DND-41 (cell line): ENCODE results near the gene ZBTB39.
"Not testable (repeated sequence)": the region's sequence is repeated elsewhere in the genome, so short reads cannot be mapped to it uniquely, and the experiment has no call there.

Experiments
- ATAC-seq: fragments of 200-7000 bp; cut with Tn5 transposase; 3 replicates; pipeline ENCODE4 v1.9.1; 2021; ENCODE audit warnings: low read depth; ENCODE audit not compliant: insufficient read depth
- DNase-seq: peaks from one replicate; pipeline ENCODE4 v3.0.0-alpha.2; 2020
- H2AFZ ChIP-seq: 2 replicates; pipeline ENCODE4 v1.6.0; 2012; ENCODE audit warnings: low read depth, low read length
- H3K27ac ChIP-seq: 2 replicates; pipeline ENCODE4 v1.5.1; 2012; ENCODE audit warnings: low read length, inconsistent platforms
- H3K27me3 ChIP-seq: fragments of 200-600 bp; sonication (generic); 2 replicates; pipeline ENCODE4 v1.6.0; 2012; ENCODE audit warnings: low read length, mild to moderate bottlenecking, inconsistent platforms; ENCODE audit not compliant: insufficient read depth, poor library complexity
- H3K36me3 ChIP-seq: 2 replicates; pipeline ENCODE4 v1.5.1; 2012; ENCODE audit warnings: low read length, inconsistent platforms; ENCODE audit not compliant: insufficient read depth
- H3K4me1 ChIP-seq: 2 replicates; pipeline ENCODE4 v1.5.1; 2012; ENCODE audit warnings: mild to moderate bottlenecking, low read length; ENCODE audit not compliant: insufficient read depth
- H3K4me2 ChIP-seq: 2 replicates; pipeline ENCODE4 v1.6.0; 2012; ENCODE audit warnings: mild to moderate bottlenecking, moderate library complexity, low read length, inconsistent platforms; ENCODE audit not compliant: insufficient read depth
- H3K4me3 ChIP-seq, 2 experiments: fragments of 200-600 bp in 1 of 2; shearing (Covaris generic) in 1 of 2; 2 replicates each; pipeline ENCODE4 v1.5.1; 2012 to 2016; ENCODE audit warnings: inconsistent platforms in 2 of 2, low read length in 2 of 2, mild to moderate bottlenecking in 2 of 2, low read depth in 1 of 2, moderate library complexity in 1 of 2
- H3K79me2 ChIP-seq: 2 replicates; pipeline ENCODE4 v1.6.0; 2012; ENCODE audit warnings: low read length, inconsistent platforms; ENCODE audit not compliant: insufficient read depth
- H3K9ac ChIP-seq: 2 replicates; pipeline ENCODE4 v1.6.0; 2012; ENCODE audit warnings: low read depth, mild to moderate bottlenecking, inconsistent platforms, low read length, moderate library complexity
- H3K9me3 ChIP-seq: 2 replicates; pipeline ENCODE4 v1.5.1; 2012; ENCODE audit warnings: low read length, moderate library complexity, mild to moderate bottlenecking, inconsistent platforms; ENCODE audit not compliant: insufficient read depth, severe bottlenecking
- H4K20me1 ChIP-seq: 2 replicates; pipeline ENCODE4 v1.6.0; 2012; ENCODE audit warnings: low read length; ENCODE audit not compliant: insufficient read depth
- EZH2 ChIP-seq: IDR thresholded peaks from 3 replicates; pipeline ENCODE4 v1.6.1; 2012; ENCODE audit warnings: borderline replicate concordance, low read depth, mild to moderate bottlenecking, moderate library complexity, low read length, inconsistent platforms; ENCODE audit not compliant: severe bottlenecking
- TF ChIP-seq, protein P1 (sequence below): IDR thresholded peaks from 2 replicates; pipeline ENCODE4 v1.5.1; 2012; ENCODE audit warnings: borderline replicate concordance, low read length, moderate library complexity, mild to moderate bottlenecking; ENCODE audit not compliant: poor library complexity, severe bottlenecking; ENCODE audit errors: extremely low read depth

ZBTB39 gene

GRCh38 chr12:56962247-56962646, 44.1 kb downstream of the ZBTB39 start:
- H3K27me3 ChIP-seq, DNase-seq, H3K4me1 ChIP-seq, H3K9ac ChIP-seq, H4K20me1 ChIP-seq, ATAC-seq, H2AFZ ChIP-seq, H3K27ac ChIP-seq, H3K36me3 ChIP-seq, H3K4me3 ChIP-seq, H3K9me3 ChIP-seq, H3K79me2 ChIP-seq, H3K4me2 ChIP-seq: not testable (repeated sequence)

DNA sequence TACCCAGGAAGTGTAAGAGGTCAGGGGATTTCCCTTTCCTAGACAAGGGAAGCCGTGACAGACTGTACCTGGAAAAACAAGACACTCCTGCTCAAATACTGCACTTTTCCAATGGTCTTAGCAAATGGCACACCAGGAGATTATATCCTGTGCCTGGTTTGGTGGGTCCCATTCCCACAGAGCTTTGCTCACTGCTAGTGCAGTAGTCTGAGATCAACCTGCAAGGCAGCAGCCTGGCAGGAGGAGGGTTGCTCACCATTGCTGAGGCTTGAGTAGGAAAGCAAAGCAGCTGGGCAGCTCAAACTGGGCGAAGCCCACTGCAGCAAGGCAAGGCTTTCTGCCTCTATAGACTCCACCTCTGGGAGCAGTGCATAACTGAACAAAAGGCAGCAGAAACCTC, 47.9 kb downstream of the ZBTB39 start:
- no peaks in the 10 kb centered on the region for H4K20me1 ChIP-seq

DNA sequence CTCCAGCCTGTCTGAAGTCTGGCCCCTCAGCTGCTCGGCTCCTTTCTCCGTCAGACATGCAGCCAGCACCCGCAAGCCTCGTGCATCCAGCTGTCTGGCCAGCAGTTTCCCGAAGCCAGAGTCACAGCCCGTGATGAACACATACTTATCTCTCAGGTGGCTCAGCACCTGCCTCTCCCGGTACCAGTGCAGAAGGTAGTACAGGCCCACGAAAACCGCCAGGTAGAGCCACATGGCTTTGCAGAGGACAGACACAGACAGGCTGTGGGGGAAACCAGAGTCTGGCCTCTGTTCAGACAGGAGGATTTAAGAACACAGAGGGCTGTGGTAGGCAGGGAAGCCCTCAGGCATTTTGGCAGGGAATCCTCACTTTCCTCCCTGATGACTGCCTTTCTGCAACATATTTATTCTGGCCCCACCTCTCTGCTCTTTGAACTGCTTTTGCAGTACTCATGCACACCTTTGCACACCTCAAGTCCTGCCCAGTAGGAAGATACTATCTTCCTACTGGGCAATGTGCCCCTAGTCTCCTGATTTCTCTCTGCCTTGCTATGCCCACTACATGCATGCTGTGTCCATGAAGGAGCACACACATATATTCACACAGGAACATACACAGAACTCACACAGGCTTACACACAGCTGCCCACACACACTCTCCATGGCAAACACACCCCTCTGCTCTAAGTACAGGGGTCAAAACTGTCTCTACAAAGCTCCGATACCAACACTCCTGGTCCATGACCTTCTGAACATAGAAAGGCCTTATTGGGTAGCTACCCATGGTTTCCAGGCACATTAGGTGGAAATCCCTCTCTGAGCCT, 48.9 kb downstream of the ZBTB39 start, which contains the start of gene RDH16:
Gene RDH16, minus strand, starts transcription at position 380 of the 824 bp plus-strand sequence. Its CDS starts 146 bp downstream, at position 234.
- no peak within 1 kb of the TSS for H3K27ac ChIP-seq
- no peak within 1 kb of the TSS for H3K4me3 ChIP-seq
- no peaks in the 10 kb centered on the region for H3K27me3 ChIP-seq
- DNase-seq: no peak
- no peak for ATAC-seq
- no peak within 1 kb of the TSS for H2AFZ ChIP-seq
- no peak within 1 kb of the TSS for H3K4me2 ChIP-seq
- H3K79me2 ChIP-seq: no peaks in the 10 kb centered on the region
- no peaks in the 10 kb centered on the region for H3K36me3 ChIP-seq
- TF ChIP-seq, protein P1, sequence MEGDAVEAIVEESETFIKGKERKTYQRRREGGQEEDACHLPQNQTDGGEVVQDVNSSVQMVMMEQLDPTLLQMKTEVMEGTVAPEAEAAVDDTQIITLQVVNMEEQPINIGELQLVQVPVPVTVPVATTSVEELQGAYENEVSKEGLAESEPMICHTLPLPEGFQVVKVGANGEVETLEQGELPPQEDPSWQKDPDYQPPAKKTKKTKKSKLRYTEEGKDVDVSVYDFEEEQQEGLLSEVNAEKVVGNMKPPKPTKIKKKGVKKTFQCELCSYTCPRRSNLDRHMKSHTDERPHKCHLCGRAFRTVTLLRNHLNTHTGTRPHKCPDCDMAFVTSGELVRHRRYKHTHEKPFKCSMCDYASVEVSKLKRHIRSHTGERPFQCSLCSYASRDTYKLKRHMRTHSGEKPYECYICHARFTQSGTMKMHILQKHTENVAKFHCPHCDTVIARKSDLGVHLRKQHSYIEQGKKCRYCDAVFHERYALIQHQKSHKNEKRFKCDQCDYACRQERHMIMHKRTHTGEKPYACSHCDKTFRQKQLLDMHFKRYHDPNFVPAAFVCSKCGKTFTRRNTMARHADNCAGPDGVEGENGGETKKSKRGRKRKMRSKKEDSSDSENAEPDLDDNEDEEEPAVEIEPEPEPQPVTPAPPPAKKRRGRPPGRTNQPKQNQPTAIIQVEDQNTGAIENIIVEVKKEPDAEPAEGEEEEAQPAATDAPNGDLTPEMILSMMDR: no peak
- TF ChIP-seq EZH2: no peak
- H3K9me3 ChIP-seq: peaks cover 6% of the 10 kb centered on the region
- no peaks in the 10 kb centered on the region for H3K4me1 ChIP-seq
- no peaks in the 10 kb centered on the region for H4K20me1 ChIP-seq
- H3K9ac ChIP-seq: no peak within 1 kb of the TSS

More for the DNA sequence above, 47.9 kb downstream of the ZBTB39 start:
- DNase-seq (no peak), ATAC-seq (no peak)
- TF ChIP-seq EZH2: no peak
- TF ChIP-seq, protein P1: no peak
- Histone ChIP-seq H2AFZ (no peak overlapping the region), H3K36me3 (no peaks in the 10 kb centered on the region), H3K4me1 (no peaks in the 10 kb centered on the region), H3K27me3 (no peaks in the 10 kb centered on the region), H3K27ac (no peak overlapping the region), H3K4me2 (no peak overlapping the region), H3K9me3 (peaks cover 6% of the 10 kb centered on the region), H3K9ac (no peak overlapping the region), H3K4me3 (no peak overlapping the region), H3K79me2 (no peaks in the 10 kb centered on the region)

DNA sequence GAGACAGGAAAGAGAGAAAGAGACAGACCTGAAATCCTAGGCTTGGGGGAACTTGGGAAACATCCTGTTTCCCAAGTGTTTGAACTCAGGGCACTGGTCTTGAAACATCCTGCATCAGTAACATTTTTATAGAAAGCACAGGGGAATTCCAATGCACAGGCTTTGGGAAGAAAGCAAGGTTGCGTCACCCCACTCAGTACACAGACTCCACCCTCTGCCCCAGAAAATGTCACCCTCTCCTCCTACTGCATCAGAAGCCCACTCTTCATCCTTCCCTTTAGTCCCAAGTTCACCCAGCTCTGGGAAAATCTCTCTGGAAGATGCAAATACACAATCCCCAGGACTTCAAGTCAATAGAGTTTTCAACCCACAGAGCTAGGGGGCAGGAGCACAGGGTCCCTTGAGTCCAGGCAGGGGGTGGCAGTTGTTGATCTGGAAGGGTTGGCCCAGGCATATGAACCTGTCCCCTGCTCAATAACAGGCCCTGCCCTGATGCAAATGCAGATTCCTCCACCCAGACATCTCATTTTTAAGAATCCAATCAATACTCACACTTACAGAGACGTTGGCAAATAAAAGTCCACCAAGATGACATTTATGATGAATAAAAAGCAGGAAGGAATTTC, 50.6 kb downstream of the ZBTB39 start:
- no peak for DNase-seq
- TF ChIP-seq EZH2: no peak
- TF ChIP-seq, protein P1: no peak
- H3K9me3 ChIP-seq: peaks cover 6% of the 10 kb centered on the region
- H3K4me3 ChIP-seq: no peak overlapping the region
- H4K20me1 ChIP-seq: no peaks in the 10 kb centered on the region
- no peak overlapping the region for H3K9ac ChIP-seq
- no peak for ATAC-seq
- H3K4me2 ChIP-seq: no peak overlapping the region
- H3K4me1 ChIP-seq: no peaks in the 10 kb centered on the region
- H3K27ac ChIP-seq: no peak overlapping the region
- H3K27me3 ChIP-seq: no peaks in the 10 kb centered on the region
- no peaks in the 10 kb centered on the region for H3K36me3 ChIP-seq
- no peaks in the 10 kb centered on the region for H3K79me2 ChIP-seq
- H2AFZ ChIP-seq: no peak overlapping the region
